Left lobe of liver (tissue), 2 donors: ENCODE data around the gene TRIM47. TPM values are rescaled to one million over a fixed set of nuclear protein-coding genes. Genes with fewer than 3 reads are reported as not detected.

ENCODE experiments used
- ATAC-seq: fragments of 200-7000 bp; cut with Tn5 transposase; one replicate; pipeline ENCODE4 v1.9.1; 2020; ENCODE audit warnings: mild to moderate bottlenecking, moderate library complexity
- DNase-seq: peaks from one replicate; pipeline ENCODE4 v3.0.0-alpha.2; 2020; ENCODE audit warnings: low spot score
- total RNA-seq: library from RNA; stranded (reverse); gene quantifications from one replicate; pipeline ENCODE4 v1.2.1, GENCODE V29; 2021
- donor health status: DM: no; HTN: no; CAD: no; lungs with moderate emphysema.
- donor health status: DM: no; HTN: yes; CAD: no.

The TRIM47 gene
- total RNA-seq, 1 donor from 2014 or later, result 24.3 TPM

DNA sequence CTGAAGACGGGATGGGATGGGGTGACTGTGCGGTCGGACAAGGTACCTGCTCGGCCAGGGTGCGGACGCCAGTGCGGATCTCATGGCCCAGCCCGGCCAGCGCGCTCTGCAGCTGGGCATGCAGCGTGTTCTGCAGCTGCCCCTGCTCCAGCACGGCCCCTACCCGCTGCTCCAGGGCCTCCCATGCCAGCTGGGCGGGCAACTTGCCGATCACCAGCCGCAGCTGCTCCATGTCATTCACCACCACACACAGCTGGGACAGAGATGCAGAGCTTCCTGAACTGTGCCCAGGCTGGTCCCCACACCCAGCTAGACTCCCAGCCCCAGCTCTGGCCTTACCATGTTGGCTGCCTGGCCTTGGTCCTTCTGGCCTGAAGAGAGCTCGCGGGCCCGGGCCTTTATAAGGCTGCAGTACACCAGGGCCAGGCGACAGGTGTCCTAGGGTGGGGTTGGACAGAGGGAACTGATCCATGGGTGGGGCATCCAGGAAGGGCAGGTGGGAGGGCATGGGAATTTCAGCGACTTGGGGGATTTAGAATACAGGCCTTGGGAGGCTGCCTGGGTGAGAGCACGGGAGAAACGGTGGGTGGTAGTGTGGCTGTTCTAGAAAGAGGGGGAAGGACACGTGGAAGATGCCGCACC is 44.0 kb downstream of the TRIM47 start:
- no peak for DNase-seq
- no peak for ATAC-seq

DNA sequence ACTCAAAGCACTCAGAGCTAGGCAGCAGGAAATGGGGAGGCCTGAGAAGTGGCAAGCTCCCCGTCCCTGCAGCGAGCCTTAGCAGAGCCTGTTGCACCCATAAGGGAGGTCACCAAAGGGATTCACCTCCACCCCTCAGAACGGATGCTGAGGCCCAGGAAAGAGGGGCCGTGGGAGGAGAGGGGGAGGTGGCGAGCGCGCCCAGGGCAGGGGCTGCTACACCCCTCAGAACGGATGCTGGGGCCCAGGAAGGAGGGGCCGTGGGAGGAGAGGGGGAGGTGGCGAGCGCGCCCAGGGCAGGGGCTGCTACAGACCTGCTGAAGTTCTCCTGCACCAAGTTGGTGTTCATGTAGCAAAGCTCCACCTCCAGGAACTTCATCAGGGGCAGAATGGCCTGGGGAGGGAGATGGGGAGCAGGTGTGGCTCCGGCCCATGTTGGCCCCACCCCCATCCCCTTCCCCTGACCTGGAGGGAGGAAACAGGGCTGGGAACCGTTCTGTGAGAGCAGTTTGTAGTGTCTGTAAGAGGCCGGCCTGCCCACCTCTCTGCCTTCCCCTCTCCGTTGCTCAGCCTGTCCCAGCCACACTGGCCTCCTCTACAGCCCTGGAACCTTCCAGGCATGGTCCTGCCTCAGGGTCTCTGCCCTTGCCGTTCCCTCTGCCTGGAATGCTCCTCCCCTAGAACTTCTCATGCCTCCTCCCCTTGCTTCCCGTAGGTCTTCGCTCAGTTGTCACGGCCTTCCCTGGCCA is 45.6 kb downstream of the TRIM47 start:
- ATAC-seq, result no peak
- no peak for DNase-seq

DNA sequence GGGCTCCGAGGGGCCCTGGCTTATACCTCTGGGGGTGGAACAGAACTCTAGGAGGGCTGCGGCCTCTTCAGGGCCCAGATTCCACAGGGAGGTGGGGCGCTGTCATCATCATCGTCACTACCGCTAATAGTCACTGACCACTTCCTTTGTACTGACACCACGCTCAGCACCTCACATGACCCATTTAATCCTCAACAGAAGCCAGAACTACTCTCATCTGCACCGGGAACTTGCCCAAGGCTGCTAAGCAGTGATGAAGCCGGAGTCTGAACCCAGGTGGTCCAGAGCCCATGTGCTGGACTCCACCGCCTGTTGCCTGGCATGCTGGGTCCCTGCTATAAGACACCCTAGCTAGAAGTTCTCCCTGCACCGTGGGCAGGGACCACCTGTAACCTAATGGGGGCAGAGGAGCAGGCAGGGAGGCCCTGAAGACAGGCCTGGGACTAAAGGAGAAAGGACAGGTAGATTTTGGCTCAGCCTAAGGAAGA is 46.2 kb downstream of the TRIM47 start:
- ATAC-seq (no peak), DNase-seq (no peak)

DNA sequence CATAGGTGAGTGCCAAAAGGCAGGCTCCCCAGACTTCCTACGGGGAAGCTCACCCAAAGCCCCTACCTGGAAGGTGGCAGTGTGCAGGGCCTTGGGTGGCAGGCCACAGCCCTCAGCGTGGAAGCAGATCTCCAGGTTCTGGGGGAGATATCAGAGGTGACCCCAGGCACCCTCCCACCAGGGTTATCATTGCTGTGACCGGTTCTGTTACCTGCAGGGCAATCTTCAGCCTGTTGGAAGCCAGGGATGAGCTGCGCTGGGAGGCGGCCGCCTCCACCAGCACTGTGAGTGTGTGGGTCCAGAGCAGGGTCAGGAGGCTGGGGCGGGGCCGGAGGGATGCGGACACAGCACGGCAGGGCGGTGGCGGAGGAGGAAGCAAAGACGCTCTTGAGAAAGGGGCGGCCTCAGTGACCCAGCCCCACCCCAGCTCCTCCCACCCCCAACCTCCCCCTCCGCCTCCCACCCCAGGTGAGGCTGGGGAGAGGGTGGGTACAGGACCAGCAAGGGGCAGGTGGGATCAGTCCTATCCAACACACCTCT is 47.3 kb downstream of the TRIM47 start:
- no peak for ATAC-seq
- DNase-seq, result no peak

DNA sequence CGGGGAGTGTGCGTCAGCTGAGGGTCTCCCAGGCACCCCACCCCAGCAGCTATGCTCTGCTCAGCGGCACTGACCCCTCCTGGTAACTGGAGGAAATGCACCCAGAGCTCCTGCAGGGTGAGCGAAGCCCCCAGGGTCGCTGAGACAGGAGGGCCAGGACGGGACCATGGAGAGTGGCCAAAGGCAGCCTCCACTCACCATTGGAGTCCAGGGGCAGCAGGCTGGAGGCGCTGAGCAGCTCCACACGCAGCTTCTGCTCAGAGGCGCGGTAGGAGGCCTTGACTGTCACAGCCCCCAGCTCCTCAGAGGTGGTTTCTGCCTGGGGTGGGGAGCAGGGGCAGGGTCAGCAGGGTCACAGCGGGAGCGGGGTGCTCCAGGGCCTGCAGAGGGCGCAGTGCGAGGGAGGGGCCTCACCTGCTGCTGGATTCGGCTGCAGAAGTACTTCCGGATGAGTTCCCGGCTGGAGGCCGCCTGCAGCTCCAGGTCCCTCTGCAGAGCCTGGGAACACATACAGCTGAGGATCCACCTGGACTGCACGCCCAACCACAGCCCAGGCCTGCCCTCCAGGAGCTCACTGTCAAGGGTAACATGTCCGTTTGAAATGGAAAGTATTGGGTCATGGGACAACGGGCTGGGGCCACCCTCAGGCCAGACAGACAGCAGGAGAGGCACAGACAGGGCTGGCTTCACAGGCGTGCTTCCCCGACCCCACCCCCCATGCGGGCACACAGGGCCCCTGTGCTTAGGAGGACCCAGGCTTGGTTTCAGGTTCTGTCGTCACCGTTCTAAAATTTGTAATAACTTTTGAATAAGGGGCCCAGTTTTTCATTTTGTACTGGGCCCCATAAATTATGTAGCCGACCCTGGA is 48.0 kb downstream of the TRIM47 start:
- ATAC-seq, result no peak
- no peak for DNase-seq

DNA sequence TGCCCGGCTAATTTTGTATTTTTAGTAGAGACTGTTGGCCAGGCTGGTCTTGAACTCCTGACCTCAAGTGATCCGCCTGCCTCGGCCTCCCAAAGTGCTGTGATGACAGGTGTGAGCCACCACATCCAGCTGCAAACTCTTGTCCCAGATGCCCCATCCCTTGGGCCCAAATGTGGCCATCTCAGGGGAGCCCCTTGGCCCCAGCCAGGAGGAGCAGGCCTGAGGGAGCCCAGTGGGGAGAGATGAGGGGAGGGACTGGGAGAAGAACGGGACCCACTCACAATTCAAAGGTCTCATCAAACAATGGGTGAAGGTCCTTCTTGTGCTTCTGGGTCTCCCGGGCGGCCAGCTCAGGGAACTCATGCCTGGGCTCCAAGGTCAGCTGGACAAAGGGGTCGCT is 48.6 kb downstream of the TRIM47 start:
- ATAC-seq (no peak), DNase-seq (no peak)

DNA sequence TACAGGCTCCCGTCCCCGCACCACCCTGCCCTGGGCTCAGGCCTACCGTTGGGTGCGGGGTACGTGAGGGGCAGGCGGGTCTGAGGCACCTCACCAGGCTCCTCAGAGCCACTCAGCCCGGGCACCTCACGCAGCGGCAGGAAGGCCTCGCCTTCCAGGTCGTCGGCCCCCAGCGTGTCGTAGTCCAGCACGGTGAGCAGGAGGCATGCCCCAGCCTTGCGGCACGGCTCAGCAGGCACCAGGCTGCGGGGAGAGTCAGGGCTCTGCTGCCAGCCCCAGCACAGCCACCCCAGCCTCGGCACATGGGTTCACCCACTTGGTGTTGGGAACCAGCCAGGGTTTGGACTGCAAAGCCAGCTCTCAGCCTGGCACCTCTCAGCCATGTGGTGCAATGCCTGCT is 49.6 kb downstream of the TRIM47 start:
- DNase-seq, result no peak
- peak; percentile 31 for ATAC-seq

DNA sequence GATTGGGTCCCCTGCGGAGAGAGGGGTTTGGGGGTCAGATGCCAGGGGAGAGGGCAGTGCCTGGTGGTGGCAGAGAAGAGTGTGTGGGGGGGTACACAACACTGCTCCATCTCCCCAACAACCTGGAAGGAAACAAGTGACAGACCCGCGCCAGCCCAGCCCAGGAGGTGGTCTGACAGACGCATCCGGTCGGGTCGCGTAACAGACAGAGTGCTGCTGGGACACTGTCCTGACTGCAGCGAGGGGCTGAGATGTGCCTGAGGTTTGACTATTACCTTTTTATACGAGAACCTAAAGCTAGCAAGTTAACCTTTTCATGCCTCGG is 50.3 kb downstream of the TRIM47 start:
- DNase-seq (no peak), ATAC-seq (no peak)

DNA sequence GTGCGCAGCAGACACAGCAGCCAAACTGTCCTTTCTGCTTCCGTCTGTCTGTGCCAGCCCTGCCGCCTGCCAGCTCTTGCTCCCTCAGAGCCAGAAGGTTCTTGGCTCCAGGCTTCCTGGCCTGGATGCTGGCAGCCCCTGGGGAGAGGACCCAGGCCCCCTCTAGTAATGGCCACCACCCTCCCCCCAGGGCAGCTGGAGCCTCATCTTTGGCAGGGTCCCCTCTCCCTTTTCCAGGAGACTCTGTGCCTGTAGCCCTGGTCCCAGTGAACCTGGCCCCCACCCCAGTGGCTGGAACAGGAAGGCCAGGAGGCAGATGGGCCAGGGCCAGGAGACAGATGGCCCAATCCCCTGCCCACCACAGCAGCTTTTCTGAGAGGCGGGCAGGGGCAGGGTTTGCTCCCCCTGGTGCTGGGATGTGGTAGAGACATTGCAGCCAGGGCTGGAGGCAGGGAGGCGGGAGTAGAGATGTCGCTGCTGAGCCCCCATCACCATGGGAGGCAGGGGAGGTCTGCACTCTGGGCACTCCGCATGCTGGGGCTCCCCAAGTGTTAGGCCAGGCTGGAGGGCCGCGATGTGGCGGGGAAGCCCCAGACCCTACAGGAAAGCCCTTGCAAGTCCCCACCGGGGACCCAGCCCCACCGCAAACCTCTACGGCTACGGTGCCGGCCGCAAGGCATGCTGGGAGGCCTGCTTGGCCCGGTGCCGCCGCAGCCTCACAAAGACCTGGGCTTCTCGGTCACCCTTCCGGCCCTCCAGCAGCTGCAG is 50.9 kb downstream of the TRIM47 start:
- DNase-seq (no peak), ATAC-seq (peak; percentile 60)

DNA sequence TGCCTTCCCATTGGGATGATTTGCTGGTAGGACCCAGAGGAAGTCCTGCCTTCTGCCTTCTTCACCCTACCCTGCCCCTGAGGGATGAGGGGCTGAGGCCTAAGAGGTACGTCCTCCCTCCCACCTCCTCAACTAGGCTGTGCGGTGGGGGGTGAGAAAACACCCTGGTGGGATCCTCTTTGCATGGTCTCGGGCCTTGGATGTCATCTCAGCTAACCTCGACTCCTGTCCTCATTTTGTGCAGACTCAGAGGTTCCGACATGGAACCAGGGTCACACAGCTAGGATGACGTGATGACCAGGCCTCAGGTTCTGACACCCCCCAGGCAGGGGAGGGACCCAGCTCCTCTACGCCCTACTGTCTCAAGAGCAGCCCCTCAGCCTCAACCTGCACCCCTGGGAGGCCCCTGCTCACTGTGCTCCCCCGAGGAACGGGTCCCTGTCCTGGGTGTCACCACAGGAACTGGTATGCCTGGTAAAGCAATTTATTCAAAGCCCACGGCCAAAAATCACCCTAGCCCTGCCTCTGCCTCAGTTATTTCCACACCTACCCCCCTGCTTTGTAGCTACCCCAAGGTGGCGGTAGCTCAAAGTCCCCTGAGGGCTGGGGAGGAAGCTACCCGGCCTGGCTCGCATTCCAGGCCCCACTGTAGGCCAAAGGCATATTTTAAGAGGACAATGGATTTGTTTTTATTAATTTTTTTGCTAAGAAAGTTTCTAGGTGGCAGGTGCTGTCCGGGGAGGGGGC is 51.6 kb downstream of the TRIM47 start:
- DNase-seq (no peak), ATAC-seq (no peak)

DNA sequence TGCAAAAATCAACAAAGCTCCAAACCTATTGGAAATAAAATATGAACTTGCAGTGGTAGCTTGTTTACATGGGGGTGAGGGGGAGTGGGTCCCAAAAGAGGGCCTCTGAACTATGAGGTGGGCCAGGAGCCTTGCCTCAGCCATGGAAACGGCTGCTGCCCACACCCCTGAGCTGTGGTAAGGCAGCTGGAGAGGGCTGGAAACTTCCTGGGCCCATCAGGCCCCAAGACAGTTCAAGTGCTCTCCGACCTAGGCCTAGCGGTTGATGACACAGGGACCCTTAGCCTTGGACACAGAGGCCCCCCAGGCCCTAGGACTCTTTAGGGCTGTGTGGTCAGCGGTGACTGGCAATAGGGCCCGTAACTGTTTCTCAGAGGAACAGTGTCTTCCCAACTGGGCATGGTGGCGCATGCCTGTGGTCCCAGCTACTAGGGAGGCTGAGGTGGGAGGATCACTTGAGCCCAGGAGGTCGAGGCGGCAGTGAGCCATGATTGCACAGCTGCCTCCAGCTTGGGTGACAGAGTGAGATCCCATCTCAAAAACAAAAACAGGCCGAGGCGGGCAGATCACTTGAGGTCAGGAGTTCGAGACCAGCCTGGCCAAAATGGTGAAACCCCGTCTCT is 52.5 kb downstream of the TRIM47 start:
- no peak for ATAC-seq
- DNase-seq, result no peak

DNA sequence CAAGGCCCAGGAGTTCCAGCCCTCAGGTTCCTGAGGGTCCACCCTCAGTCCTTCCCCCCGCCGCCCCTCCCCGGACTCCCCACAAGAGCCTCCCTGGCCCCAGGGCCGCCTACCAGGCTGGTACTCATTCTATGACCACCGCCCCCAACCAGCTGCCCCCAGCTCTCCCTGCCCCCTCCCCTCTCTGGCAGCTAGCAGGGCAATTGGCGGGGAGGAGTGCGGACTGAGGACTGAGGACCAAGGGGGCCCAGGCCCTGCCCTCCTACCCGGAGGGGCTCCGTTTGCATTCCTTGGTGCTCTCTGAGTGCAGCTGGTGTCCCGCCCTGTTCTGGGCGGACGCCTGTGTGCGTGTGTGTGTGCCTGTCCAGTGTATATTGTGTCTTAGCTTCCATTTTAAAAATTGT is 53.2 kb downstream of the TRIM47 start:
- ATAC-seq (no peak), DNase-seq (no peak)

DNA sequence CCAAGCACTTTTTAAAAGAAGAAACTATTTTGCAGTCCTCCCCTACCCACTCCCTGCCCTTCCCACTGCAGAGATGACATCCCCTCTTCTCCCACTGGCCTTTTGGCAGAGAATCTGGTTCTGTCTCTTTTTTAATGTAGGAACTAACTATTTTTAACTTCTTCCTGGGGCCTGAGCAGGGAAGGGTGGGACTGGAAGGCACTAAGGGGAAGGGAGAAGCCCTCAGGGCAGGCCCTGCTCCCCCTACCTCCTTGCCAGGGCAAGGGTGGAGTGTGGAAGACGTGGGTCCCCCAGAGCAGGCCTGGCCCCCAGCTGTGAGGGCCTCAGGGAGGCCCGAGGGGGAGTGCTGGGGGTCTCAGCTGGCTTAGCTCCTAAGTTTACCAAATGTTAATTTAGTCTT is 53.7 kb downstream of the TRIM47 start:
- no peak for DNase-seq

More for the DNA sequence above, 53.7 kb downstream of the TRIM47 start:
- no peak for ATAC-seq

Other genes with a start within 250 kb of the TRIM47 start
- 0.13 TPM for gene SMIM5, start 245.1 kb downstream of the TRIM47 start, total RNA-seq
- 26.0 TPM for gene RECQL5, start 211.4 kb downstream of the TRIM47 start, total RNA-seq
- gene SAP30BP, start 211.2 kb downstream of the TRIM47 start, total RNA-seq, result 31.6 TPM
- gene ITGB4, start 157.1 kb downstream of the TRIM47 start, total RNA-seq, result 2.6 TPM
- 90.9 TPM for gene GALK1, start 113.4 kb downstream of the TRIM47 start, total RNA-seq
- 7.0 TPM for gene UNK, start 93.8 kb downstream of the TRIM47 start, total RNA-seq
- 10.8 TPM for gene UNC13D, start 34.2 kb downstream of the TRIM47 start, total RNA-seq
- gene WBP2, start 23.2 kb downstream of the TRIM47 start, total RNA-seq, result 68.3 TPM
- 9.8 TPM for gene TRIM65, start 18.4 kb upstream of the TRIM47 start, total RNA-seq
- gene MRPL38, start 26.3 kb upstream of the TRIM47 start, total RNA-seq, result 82.4 TPM
- gene FBF1, start 62.5 kb upstream of the TRIM47 start, total RNA-seq, result 3.4 TPM
- 199 TPM for gene ACOX1, start 100.6 kb upstream of the TRIM47 start, total RNA-seq
- gene TEN1, start 100.7 kb upstream of the TRIM47 start, total RNA-seq, result 14.1 TPM
- gene CDK3, start 122.3 kb upstream of the TRIM47 start, total RNA-seq, result 3.6 TPM
- gene EVPL, start 148.7 kb upstream of the TRIM47 start, total RNA-seq, result 0.53 TPM
- 30.8 TPM for gene SRP68, start 193.9 kb upstream of the TRIM47 start, total RNA-seq
- not detected for gene GALR2, start 196.2 kb upstream of the TRIM47 start, total RNA-seq
- gene ZACN, start 200.6 kb upstream of the TRIM47 start, total RNA-seq, result not detected
- gene EXOC7, start 225.2 kb upstream of the TRIM47 start, total RNA-seq, result 51.3 TPM